HUES48 (cell line): Measurements from ENCODE around the gene CIART.
"Not testable (repeated sequence)": the region's sequence is repeated elsewhere in the genome, so short reads cannot be mapped to it uniquely, and the experiment has no call there.

Experiments used
- H3K27ac ChIP-seq: one replicate; pipeline ENCODE4 v1.7.0; 2013; ENCODE audit warnings: low read depth, low read length, inconsistent platforms
- H3K27me3 ChIP-seq: 2 replicates; pipeline ENCODE4 v1.6.1; 2013; ENCODE audit warnings: mild to moderate bottlenecking, low read length; ENCODE audit not compliant: control insufficient read depth, insufficient read depth
- H3K36me3 ChIP-seq: 2 replicates; pipeline ENCODE4 v1.6.1; 2013; ENCODE audit warnings: low read length; ENCODE audit not compliant: control insufficient read depth, insufficient read depth
- H3K4me1 ChIP-seq: 2 replicates; pipeline ENCODE4 v1.6.1; 2013; ENCODE audit warnings: mild to moderate bottlenecking, low read length; ENCODE audit not compliant: control insufficient read depth, insufficient read depth
- H3K4me3 ChIP-seq: 2 replicates; pipeline ENCODE4 v1.5.1; 2013; ENCODE audit warnings: mild to moderate bottlenecking, low read depth, low read length
- H3K9ac ChIP-seq: 2 replicates; pipeline ENCODE4 v1.6.1; 2013; ENCODE audit warnings: mild to moderate bottlenecking, low read depth, low read length, moderate library complexity
- H3K9me3 ChIP-seq: 2 replicates; pipeline ENCODE4 v1.6.1; 2013; ENCODE audit warnings: low read length; ENCODE audit not compliant: control insufficient read depth, insufficient read depth

The CIART gene, protein sequence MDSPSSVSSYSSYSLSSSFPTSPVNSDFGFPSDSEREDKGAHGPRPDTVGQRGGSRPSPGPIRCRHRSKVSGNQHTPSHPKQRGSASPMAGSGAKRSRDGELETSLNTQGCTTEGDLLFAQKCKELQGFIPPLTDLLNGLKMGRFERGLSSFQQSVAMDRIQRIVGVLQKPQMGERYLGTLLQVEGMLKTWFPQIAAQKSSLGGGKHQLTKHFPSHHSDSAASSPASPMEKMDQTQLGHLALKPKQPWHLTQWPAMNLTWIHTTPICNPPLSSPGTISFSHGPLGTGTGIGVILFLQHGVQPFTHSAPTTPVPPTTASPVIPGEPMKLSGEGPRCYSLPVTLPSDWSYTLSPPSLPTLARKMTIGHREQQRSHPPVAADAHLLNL

GRCh38 chr1:150281758-150282557 lies at the start of gene CIART:
TSS of gene CIART (plus strand) at chr1:150282554. CDS start at chr1:150283268, 714 bp downstream.
- no peaks in the 10 kb centered on the region for H3K9me3 ChIP-seq
- H3K27me3 ChIP-seq = peaks cover 12% of the 10 kb centered on the region; the same call in 1 of the 2 replicates
- peaks cover 12% of the 10 kb centered on the region; the same call in 1 of the 2 replicates for H3K4me1 ChIP-seq
- peaks cover 19% of the 10 kb centered on the region for H3K36me3 ChIP-seq
- H3K4me3 ChIP-seq = peak within 1 kb of the TSS; percentile 73
- peak within 1 kb of the TSS; percentile 63 for H3K27ac ChIP-seq
- H3K9ac ChIP-seq = peak within 1 kb of the TSS; percentile 84

GRCh38 chr1:150232921-150233320 lies 49.4 kb upstream of the CIART start:
- Histone ChIP-seq H3K36me3 (peaks cover 32% of the 10 kb centered on the region), H3K4me1 (peaks cover 20% of the 10 kb centered on the region)
- not testable (repeated sequence) for H3K9ac ChIP-seq, H3K27me3 ChIP-seq, H3K4me3 ChIP-seq, H3K9me3 ChIP-seq, H3K27ac ChIP-seq

GRCh38 chr1:150233359-150234308 lies 48.7 kb upstream of the CIART start:
- H3K4me1 ChIP-seq = peaks cover 20% of the 10 kb centered on the region
- peak overlapping the region; percentile 80 for H3K4me3 ChIP-seq
- H3K27ac ChIP-seq = peak overlapping the region; percentile 53
- peak overlapping the region; percentile 89; the same call in 1 of the 2 replicates for H3K9ac ChIP-seq
- no peaks in the 10 kb centered on the region for H3K27me3 ChIP-seq
- H3K9me3 ChIP-seq = no peaks in the 10 kb centered on the region
- peaks cover 25% of the 10 kb centered on the region for H3K36me3 ChIP-seq

DNA sequence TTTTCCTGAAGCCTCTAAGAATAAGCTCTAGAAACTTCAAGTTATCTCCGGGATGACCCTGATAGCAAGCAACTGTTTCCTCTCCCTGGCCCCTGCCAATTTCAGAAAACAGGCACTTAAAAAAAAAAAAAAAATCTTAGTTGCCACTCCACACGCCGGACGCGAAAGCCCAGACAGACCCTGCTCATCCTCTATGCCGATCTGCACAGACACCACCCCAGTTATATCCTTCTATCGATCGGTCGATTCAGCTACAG lies 48.1 kb upstream of the CIART start:
- Histone ChIP-seq H3K4me1 (peaks cover 20% of the 10 kb centered on the region), H3K9ac (peak overlapping the region; percentile 89), H3K27ac (peak overlapping the region; percentile 89), H3K27me3 (no peaks in the 10 kb centered on the region), H3K4me3 (peak overlapping the region; percentile 80), H3K36me3 (peaks cover 20% of the 10 kb centered on the region), H3K9me3 (no peaks in the 10 kb centered on the region)

DNA sequence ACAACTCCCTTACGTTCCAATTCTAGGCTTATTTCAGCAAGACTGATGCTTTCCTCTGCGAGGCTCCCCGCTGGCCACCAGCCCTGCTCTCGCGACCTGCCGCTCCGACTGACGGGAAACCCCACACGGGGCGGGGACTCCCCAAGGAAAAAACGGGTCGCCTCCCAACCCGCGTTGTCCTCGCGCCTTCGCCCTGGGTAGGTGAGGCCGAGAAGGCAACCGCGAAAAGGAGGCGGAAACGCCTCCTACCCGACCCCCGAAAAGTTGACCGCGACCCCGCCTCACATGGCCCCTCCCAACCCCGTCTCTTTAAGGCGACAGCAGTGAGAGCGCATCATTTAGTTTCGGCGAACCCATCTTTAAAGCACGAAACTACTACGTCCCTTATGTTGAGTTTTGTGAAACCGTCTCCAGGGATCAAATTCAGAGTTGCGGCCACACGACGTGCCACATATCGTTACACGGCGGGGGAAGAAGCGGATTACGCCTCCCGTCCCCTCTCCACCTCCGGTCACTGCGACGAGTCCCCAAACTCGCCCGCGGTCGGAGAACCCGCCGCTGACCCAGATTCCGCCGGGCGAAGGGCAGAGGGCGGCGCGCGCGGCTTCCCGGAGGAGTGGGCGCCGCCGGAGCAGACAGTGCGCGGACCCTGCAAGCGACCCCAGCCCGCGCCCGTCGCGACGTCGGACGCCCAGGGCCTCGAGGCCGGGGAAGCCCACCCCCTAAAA lies 47.6 kb upstream of the CIART start:
- Histone ChIP-seq H3K36me3 (peaks cover 19% of the 10 kb centered on the region), H3K27ac (peak overlapping the region; percentile 89), H3K27me3 (no peaks in the 10 kb centered on the region), H3K4me1 (peaks cover 20% of the 10 kb centered on the region), H3K9ac (peak overlapping the region; percentile 89), H3K9me3 (no peaks in the 10 kb centered on the region), H3K4me3 (peak overlapping the region; percentile 80)

GRCh38 chr1:150235294-150235851 lies 47.0 kb upstream of the CIART start:
- H3K9me3 ChIP-seq = no peaks in the 10 kb centered on the region
- H3K4me3 ChIP-seq = peak overlapping the region; percentile 80
- peak overlapping the region; percentile 89 for H3K9ac ChIP-seq
- peak overlapping the region; percentile 89 for H3K27ac ChIP-seq
- H3K4me1 ChIP-seq = peaks cover 20% of the 10 kb centered on the region
- H3K27me3 ChIP-seq = no peaks in the 10 kb centered on the region
- peaks cover 13% of the 10 kb centered on the region for H3K36me3 ChIP-seq

DNA sequence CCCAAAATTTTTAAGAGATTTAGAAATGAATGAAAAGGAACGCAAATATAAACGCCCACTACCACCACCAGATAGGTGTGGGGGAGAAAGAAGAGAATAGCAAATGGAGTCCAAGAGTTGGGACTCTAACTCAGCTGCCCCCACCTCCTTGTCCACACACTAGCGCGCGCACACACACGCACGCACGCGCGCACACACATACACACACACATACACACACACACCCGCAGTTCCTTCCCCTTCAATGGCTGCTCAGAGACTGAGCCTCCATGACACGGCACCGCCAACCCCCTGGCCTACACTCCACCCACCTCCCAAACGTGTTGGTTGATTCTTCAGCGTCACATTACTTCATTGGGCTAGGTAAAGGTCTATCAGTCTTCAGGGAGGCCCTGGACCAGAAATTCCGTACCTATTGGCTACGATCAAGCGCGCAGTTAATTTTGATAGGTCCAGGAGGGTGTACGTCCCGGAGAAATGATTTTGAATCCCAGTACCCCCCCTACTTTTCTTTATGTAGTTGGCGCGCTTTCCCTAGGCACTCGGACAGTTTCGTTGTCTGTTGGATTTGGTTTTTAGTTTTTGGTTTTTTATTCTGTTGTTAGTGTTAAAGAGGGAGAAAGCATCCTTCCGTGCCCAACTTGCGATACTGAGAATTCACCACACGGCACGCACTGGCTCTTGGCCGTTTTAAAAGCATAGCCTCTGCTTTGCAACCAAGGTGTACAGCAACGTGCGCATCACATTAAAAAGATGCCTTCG lies 46.3 kb upstream of the CIART start, which contains the start of gene ANP32E:
Gene ANP32E, minus strand, starts transcription at position 261 of the 762 bp plus-strand sequence. CDS start 326 bp downstream, outside the sequence.
- Histone ChIP-seq H3K9ac (peak within 1 kb of the TSS; percentile 89), H3K9me3 (no peaks in the 10 kb centered on the region), H3K36me3 (peaks cover 8% of the 10 kb centered on the region), H3K27ac (peak within 1 kb of the TSS; percentile 97), H3K4me1 (peaks cover 20% of the 10 kb centered on the region), H3K27me3 (no peaks in the 10 kb centered on the region), H3K4me3 (peak within 1 kb of the TSS; percentile 80)

- Histone ChIP-seq H3K9ac (peak overlapping the region; percentile 88), H3K27ac (peak overlapping the region; percentile 97), H3K4me3 (peak overlapping the region; percentile 80), H3K9me3 (no peaks in the 10 kb centered on the region), H3K36me3 (peaks cover 2% of the 10 kb centered on the region), H3K4me1 (peaks cover 20% of the 10 kb centered on the region), H3K27me3 (no peaks in the 10 kb centered on the region)
Observed at GRCh38 chr1:150236614-150237100, 45.7 kb upstream of the CIART start.

- not testable (repeated sequence) for H3K27ac ChIP-seq, H3K36me3 ChIP-seq, H3K27me3 ChIP-seq, H3K9me3 ChIP-seq, H3K9ac ChIP-seq, H3K4me3 ChIP-seq
- H3K4me1 ChIP-seq = peaks cover 20% of the 10 kb centered on the region
Observed at GRCh38 chr1:150237176-150237575, 45.2 kb upstream of the CIART start.
